HG03060 (cell line): ENCODE measurements around the gene MDH1.

Source experiments
- ATAC-seq: cut with Tn5 transposase; IDR thresholded peaks from one replicate; pipeline ENCODE4 v1.9.1; 2021; ENCODE audit warnings: low read depth, moderate number of reproducible peaks; ENCODE audit not compliant: unreplicated experiment

Gene MDH1

DNA sequence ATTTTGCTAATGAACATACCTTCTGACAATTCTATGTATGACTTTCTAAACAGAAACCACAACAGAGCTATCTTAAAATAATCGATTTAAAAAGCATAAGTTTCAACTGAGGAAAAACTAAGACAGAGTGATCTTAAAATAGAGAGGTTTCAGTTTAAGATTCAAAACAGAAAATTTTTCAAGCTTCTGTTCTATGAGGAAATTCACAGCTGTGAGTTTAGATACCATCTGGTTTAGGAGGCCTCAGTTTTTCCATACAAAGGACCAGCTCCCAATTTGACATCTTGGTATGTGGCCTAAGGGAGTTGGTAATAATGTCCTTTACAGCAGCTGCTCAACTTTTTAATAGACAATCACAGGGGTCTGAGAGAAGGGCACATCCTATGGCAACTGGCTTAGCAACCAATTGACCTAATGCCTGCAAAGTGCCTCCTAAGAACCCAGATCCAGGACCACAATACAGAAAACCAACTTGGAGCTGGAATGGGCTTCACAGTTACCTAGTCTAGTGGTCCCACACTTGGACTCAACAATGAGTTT lies 39.7 kb downstream of the MDH1 start:
- no peak for ATAC-seq

DNA sequence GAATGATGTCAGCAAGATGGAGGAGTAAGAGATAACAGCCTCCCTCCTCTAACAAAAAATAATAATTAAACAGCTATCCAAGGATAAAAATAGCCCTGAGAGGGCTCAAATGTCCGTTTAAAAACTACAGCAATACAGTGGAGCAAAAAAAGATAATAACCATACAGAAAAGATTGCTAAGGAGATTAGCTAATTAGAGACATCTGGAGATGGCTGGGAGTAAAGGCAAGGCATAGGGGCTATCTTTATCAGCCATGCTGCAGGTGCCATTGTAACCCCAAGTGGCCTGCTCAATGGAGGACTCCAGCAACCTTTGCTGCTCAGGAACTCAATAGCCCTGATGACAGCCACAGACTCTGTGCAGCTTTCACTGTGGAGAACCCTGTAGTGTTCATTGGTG lies 42.7 kb downstream of the MDH1 start:
- no peak for ATAC-seq

DNA sequence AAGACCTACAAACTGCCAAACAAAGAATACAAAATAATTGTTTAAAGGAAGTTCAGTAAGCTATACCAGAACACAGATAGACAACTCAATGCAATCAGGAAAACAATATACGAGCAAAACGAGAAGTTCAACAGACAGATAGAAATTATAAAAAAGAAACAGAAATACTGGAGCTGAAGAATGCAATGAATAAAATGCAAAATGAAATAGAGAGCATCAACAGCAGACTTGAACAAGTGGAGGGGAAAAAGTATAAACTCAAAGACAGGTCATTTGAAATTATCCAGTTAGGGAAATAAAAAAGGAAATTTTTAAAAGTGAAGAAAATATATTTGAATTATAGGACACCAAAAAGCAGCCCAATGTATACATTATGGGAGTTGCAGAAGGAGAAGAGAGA lies 43.6 kb downstream of the MDH1 start:
- no peak for ATAC-seq

DNA sequence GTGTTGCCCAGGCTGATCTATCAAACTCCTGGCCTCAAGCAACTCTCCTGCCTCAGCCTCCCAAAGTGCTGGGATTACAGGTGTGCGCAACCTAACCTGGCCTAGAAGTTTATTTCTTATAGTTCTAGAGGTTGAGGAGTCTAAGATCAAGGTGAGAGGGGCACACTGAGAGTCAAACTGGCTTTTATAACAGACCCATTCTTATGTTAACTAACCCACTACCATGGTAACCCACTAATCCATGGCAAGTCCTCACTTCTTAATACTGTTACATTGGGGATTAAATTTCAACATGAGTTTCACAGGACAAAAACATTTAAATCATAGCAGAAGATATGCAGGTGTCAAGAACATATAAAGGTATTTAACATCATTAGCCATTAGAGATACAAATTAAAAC lies 50.6 kb downstream of the MDH1 start:
- ATAC-seq: no peak

DNA sequence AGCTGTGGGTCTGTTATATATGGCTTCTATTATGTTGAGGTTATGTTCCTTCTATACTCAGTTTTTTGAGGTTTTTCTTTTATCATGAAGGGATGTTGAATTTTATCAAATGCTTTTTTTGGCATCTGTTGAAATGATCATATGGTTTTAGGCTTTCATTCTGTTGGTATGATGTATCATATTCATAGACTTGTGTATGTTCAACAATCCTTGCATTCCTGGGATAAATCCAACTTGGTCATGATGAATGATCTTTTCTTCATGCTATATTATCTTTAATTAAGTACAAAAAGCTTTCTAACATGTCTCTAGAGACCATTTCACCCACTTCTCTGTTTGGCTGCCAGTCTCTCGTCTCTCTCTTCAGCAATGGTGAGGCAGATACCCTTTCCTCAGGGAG lies 54.2 kb downstream of the MDH1 start:
- no peak for ATAC-seq

DNA sequence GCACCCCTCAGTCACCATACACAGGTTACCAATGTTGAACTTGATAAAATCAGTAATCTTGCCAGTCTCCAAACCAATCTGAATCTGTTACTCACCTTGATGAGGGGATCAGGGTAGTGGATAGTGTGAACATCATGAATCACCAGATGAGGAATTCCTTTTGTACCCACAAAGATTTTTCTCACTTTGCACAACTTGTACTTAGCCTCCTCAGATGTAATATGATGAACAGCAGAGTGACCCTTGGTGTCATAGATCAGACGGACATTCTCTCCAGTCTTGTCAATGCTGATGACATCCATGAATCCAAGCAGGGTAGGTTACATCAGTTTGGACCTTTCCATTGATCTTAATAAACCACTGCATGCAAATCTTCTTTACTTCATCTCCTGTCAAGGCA lies 54.7 kb downstream of the MDH1 start:
- ATAC-seq: no peak

DNA sequence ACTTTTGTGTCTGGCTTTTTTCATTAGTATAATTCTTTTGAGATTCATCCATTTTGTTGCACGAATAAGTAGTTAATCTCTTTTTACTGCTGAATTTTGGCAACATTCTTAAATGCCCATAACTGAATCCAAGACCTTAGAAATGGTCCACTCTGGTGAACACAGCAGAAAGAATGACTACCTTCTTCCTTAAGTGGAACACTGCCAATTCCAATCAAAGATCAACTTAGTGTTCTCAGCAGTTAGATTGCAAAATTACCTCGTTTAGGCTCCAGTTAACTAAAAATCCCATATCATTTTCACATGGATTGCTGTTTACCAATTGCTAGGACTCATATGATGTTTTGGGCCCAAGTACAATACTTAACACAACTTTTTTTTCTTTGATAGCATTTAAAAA lies 59.9 kb downstream of the MDH1 start:
- no peak for ATAC-seq

DNA sequence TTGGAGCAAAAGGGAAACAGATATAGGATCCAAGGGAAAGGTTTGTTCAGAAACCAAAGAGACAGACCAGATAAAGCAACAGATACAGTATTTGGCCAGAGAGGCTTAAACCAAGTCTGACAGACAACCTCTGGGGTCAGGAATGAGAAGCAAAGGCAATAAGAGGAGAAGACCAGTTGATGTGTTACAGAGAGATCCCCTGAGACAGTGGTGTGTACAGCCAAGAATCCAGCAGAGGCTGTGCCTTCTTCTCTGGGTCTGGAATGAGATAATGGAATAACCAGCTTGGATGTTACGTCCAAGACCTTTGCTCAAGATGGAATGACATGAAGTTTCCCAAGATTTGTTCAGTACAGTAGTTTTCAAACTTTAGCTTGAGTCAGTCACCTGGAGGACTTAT lies 61.1 kb downstream of the MDH1 start:
- no peak for ATAC-seq

DNA sequence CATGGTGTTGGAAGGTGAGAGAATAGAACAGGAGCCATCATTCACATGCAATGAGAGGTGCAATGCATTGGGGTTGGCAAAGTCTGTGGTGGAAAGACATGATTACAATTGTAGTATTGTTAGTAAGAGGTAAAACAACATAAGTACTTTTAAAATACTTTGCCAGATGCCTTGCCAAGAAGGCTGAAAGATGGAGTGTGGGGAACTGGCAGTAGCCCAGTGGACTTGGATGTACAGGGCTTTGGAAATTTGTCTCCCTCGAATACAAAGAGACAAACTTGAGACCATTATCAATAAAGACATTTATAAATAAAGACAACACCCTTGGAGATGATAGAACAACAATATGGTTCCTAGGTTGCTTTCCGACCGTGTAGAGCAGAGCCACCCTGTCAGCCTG lies 62.0 kb downstream of the MDH1 start:
- no peak for ATAC-seq

DNA sequence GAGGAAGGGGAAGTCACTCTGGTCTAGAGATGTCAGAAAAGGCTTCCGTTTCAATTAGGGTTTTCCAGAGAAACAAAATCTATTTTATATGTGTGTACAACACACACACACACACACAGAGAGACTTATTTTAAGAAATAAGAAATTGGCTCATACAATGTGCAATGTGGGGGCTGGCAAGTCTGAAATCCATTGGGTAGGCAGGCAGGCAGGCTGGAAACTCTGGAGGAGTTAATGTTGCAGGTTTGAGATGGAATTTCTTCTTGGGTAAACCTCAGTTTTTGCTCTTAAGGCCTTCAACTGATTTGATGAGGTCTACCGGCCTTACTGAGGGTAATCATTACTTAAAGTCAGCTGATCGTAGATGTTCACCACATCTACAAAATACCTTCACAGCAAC lies 62.6 kb downstream of the MDH1 start:
- no peak for ATAC-seq

DNA sequence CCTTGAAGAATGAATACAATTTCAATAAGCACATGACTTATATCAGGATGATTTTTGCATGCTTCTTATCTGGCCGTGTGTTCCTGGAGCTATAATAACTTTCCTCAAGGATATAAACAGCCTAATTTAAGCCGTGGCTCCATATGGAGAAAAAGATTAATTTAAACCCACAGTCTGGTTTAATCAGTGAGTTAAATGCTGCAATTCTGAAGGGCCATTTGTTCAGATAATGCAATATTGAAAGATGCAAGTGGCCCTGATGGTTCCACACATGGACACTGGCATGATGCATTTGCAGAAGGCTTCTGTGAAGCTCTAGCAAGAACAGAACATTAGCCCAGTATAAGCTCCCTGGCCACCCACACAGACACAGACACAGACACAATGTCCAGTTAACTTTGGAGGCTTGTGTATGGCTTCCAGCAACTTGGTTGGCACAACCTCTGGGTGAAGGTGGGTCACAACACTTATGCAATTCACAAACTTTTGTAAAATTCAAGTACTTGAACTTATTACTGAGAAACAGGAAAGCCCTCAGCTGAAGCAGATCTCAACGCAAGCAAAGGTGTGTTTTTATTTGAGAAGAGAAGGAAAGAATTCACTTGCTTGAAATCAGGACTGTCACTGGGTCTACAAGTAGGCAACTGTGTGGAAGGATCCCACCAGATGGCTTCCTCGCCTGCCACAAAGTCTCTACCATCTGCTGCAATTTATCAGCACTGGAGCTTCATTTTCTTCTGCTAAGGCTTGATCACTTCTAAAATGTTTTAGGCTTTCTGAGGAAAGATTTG lies 63.3 kb downstream of the MDH1 start:
- no peak for ATAC-seq

DNA sequence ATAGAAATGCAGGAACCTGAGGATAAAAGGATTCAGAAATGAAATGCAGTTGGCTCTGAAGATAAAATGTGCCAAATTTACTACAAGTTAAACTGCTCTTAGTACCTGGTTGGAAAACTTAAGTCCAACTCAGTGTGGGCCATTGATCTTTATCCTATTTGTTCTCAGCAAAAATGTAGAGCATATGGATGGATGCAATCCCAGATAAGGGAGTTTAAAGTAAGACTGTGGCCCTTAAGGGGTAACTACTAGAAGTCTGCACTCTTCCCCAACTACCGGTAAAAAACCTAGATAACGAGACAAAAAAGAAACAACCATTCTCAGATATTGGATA lies 63.9 kb downstream of the MDH1 start:
- no peak for ATAC-seq

DNA sequence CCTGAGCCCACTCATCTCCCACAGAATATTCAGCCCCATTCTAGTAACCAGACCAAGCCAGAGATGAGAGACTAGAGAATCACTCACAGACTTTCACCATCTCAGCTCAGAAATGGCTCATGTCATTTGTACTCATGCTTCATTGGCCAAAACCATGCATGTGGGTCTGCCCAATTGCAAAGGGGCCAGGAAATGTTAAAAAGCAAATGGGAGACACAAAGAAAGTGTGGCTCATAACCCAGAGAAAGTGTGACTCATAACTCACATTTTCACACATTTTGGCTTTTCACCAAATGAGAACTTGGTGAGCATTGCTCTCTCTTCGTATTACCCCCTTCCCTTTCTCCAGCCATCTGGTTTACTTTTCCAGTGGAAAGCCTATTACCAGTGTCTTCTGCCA lies 66.2 kb downstream of the MDH1 start:
- ATAC-seq: peak; percentile 69
